Motor neuron (in vitro differentiated cells): Measurements from ENCODE around the gene MGAT4C. TPM values are rescaled to one million over a fixed set of nuclear protein-coding genes. Genes with fewer than 3 reads are reported as not detected.
A peak's percentile ranks its signal among the peaks of the same experiment; 100 is the strongest.
"Not testable (repeated sequence)": the region's sequence is repeated elsewhere in the genome, so short reads cannot be mapped to it uniquely, and the experiment has no call there.

Experiments
- ATAC-seq, 8 experiments: fragments of 200-7000 bp; cut with Tn5 transposase; replicated peaks in 6 of 8; 2 replicates each; pipeline ENCODE4 v1.8.0; 2021; ENCODE audit warnings: mild to moderate bottlenecking in 8 of 8, moderate library complexity in 8 of 8
- H3K27ac ChIP-seq, 2 donors: fragments of 250-450 bp; sonication (Bioruptor Pico); 2 replicates each; pipeline ENCODE4 v1.9.0; 2021; ENCODE audit warnings: antibody characterized with exemption in 2 of 2, mild to moderate bottlenecking in 2 of 2, moderate library complexity in 1 of 2
- H3K4me1 ChIP-seq, 2 donors: fragments of 250-450 bp; sonication (Bioruptor Pico); replicated peaks in 1 of 2; 2 replicates each; pipeline ENCODE4 v1.6.1; 2021; ENCODE audit warnings: antibody characterized with exemption in 2 of 2, mild to moderate bottlenecking in 2 of 2, moderate library complexity in 1 of 2
- H3K4me3 ChIP-seq, 5 donors: fragments of 250-450 bp; sonication (Bioruptor Pico); 2 replicates each; pipeline ENCODE4 v1.9.0; 2021; ENCODE audit warnings: antibody characterized with exemption in 5 of 5, mild to moderate bottlenecking in 5 of 5, moderate library complexity in 4 of 5
- WGBS, 10 experiments: fragments of 450-650 bp; shearing (Covaris generic); methylation state at CpG; one replicate each; pipeline ENCODE4 v1.0.0; 2022; 5-methylcytosine and 5-hydroxymethylcytosine counted together
- in situ Hi-C, 9 experiments: fragments of 400-800 bp; cut with MboI; loops; one replicate each; pipeline ENCODE4 v1.15.0; 2021; ENCODE audit warnings: low sequenced_read_pairs in 9 of 9, low pct_unique_long_range_greater_than_20kb in 2 of 9; ENCODE audit not compliant: unreplicated experiment in 9 of 9
- total RNA-seq, 8 experiments: library from RNA; unstranded; fragments of 300-600 nt; gene quantifications; 2 replicates each; pipeline versions ENCODE4 v1.2.3 to v1.2.4, GENCODE V29; 2022

The MGAT4C gene
- total RNA-seq, 8 experiments from 2014 or later, result 0.31 to 20.4 (median 3.2) TPM

GRCh38 chr12:86148071-86148470, 108.1 kb downstream of the MGAT4C start:
- H3K4me1 ChIP-seq, result no peaks in the 10 kb centered on the region
- H3K27ac ChIP-seq, result no peak overlapping the region
- H3K4me3 ChIP-seq, result no peak overlapping the region
- in situ Hi-C loops, result no loop called here
- ATAC-seq, result no peak
- WGBS, 10 experiments, result 3 to 63% (median 44%) methylated on average over 2 to 3 of the region's 3 CpGs; no CpG with 5 or more reads in 2 of the 10 experiments

- WGBS, 10 experiments, result 10 to 100% (median 83%) methylated on average over 1 to 2 of the region's 2 CpGs; no CpG with 5 or more reads in 1 of the 10 experiments
- no peak overlapping the region for H3K27ac ChIP-seq
- no peak overlapping the region for H3K4me3 ChIP-seq
- no peak for ATAC-seq
- in situ Hi-C loops, result no loop called here
- H3K4me1 ChIP-seq, result no peaks in the 10 kb centered on the region
Measured at GRCh38 chr12:86145156-86145555, 111.0 kb downstream of the MGAT4C start.

GRCh38 chr12:86143162-86143561, 113.0 kb downstream of the MGAT4C start:
- in situ Hi-C loops, result no loop called here
- no peak overlapping the region for H3K27ac ChIP-seq
- 11 to 100% (median 78%) methylated on average over 1 of the region's 1 CpG; no CpG with 5 or more reads in 2 of the 10 experiments for WGBS, 10 experiments

GRCh38 chr12:86139671-86140070, 116.5 kb downstream of the MGAT4C start:
- Histone ChIP-seq H3K4me3 (no peak overlapping the region), H3K4me1 (peaks cover 0 to 16% of the 10 kb centered on the region in 2 donors), H3K27ac (no peak overlapping the region)
- in situ Hi-C loops, result no loop called here
- no peak for ATAC-seq
- WGBS, 10 experiments, result 0 to 100% (median 40%) methylated on average over 1 of the region's 1 CpG; no CpG with 5 or more reads in 2 of the 10 experiments

More at GRCh38 chr12:86143162-86143561, 113.0 kb downstream of the MGAT4C start:
- ATAC-seq, result no peak
- Histone ChIP-seq H3K4me1 (no peaks in the 10 kb centered on the region), H3K4me3 (no peak overlapping the region)

- WGBS, 10 experiments, result 0 to 100% (median 80%) methylated on average over 1 to 2 of the region's 2 CpGs; no CpG with 5 or more reads in 1 of the 10 experiments
- H3K4me3 ChIP-seq, result no peak overlapping the region
- H3K27ac ChIP-seq, result no peak overlapping the region
- H3K4me1 ChIP-seq, result peaks cover 5 to 24% of the 10 kb centered on the region in 2 donors
- no peak for ATAC-seq
- in situ Hi-C loops, result no loop called here
Measured at GRCh38 chr12:86138770-86139169, 117.4 kb downstream of the MGAT4C start.

GRCh38 chr12:86137936-86138335, 118.3 kb downstream of the MGAT4C start:
- in situ Hi-C loops, result no loop called here
- Histone ChIP-seq H3K27ac (no peak overlapping the region), H3K4me1 (peaks cover 5 to 29% of the 10 kb centered on the region in 2 donors), H3K4me3 (no peak overlapping the region)
- WGBS, 10 experiments, result 14 to 90% (median 63%) methylated on average over 1 to 2 of the region's 2 CpGs
- no peak for ATAC-seq

GRCh38 chr12:86134561-86134960, 121.6 kb downstream of the MGAT4C start:
- WGBS, 10 experiments, result 0 to 30% (median 15%) methylated on average over 2 to 3 of the region's 3 CpGs; no CpG with 5 or more reads in 1 of the 10 experiments
- Histone ChIP-seq H3K4me3 (no peak overlapping the region), H3K27ac (no peak overlapping the region), H3K4me1 (peaks cover 5 to 30% of the 10 kb centered on the region in 2 donors)
- in situ Hi-C loops, result no loop called here
- peak in 7 of 8 experiments; percentile 54 to 99 (median 99) for ATAC-seq

- ATAC-seq, H3K27ac ChIP-seq, H3K4me3 ChIP-seq, H3K4me1 ChIP-seq, in situ Hi-C loops: not testable (repeated sequence)
- 20 to 100% (median 100%) methylated on average over 1 of the region's 3 CpGs; no CpG with 5 or more reads in 5 of the 10 experiments for WGBS, 10 experiments
Measured at GRCh38 chr12:86126900-86127299, 129.3 kb downstream of the MGAT4C start.

- ATAC-seq, result no peak
- H3K27ac ChIP-seq, result no peak overlapping the region
- in situ Hi-C loops, result no loop called here
- H3K4me3 ChIP-seq, result no peak overlapping the region
- WGBS, 10 experiments, result 0 to 90% (median 55%) methylated on average over 2 to 3 of the region's 3 CpGs; no CpG with 5 or more reads in 1 of the 10 experiments
- no peaks in the 10 kb centered on the region for H3K4me1 ChIP-seq
Measured at GRCh38 chr12:86122846-86123468, 133.2 kb downstream of the MGAT4C start.

GRCh38 chr12:86118161-86118560, 138.0 kb downstream of the MGAT4C start:
- WGBS, 10 experiments, result 0 to 100% (median 74%) methylated on average over 1 to 2 of the region's 2 CpGs; no CpG with 5 or more reads in 1 of the 10 experiments
- H3K27ac ChIP-seq, result no peak overlapping the region
- no peak for ATAC-seq
- H3K4me3 ChIP-seq, result no peak overlapping the region
- no peaks in the 10 kb centered on the region for H3K4me1 ChIP-seq
- in situ Hi-C loops, result no loop called here

- in situ Hi-C loops, result no loop called here
- Histone ChIP-seq H3K4me1 (no peaks in the 10 kb centered on the region), H3K4me3 (no peak overlapping the region), H3K27ac (no peak overlapping the region)
- ATAC-seq, result no peak
- 0 to 100% (median 85%) methylated on average over 1 of the region's 1 CpG; no CpG with 5 or more reads in 2 of the 10 experiments for WGBS, 10 experiments
Measured at GRCh38 chr12:86117711-86118110, 138.5 kb downstream of the MGAT4C start.

- 13 to 96% (median 83%) methylated on average over 1 to 9 of the region's 9 CpGs for WGBS, 10 experiments
- Histone ChIP-seq H3K27ac (no peak overlapping the region), H3K4me1 (no peaks in the 10 kb centered on the region), H3K4me3 (no peak overlapping the region)
- in situ Hi-C loops, result no loop called here
- no peak for ATAC-seq
Measured at GRCh38 chr12:86104087-86104486, 152.1 kb downstream of the MGAT4C start.

GRCh38 chr12:86097161-86097560, 159.0 kb downstream of the MGAT4C start:
- in situ Hi-C loops, result no loop called here

GRCh38 chr12:86091681-86092080, 164.5 kb downstream of the MGAT4C start:
- H3K4me3 ChIP-seq, result no peak overlapping the region
- 0 to 46% (median 40%) methylated on average over 2 to 3 of the region's 3 CpGs; no CpG with 5 or more reads in 1 of the 10 experiments for WGBS, 10 experiments
- peaks cover 4 to 11% of the 10 kb centered on the region in 2 donors for H3K4me1 ChIP-seq
- ATAC-seq, result no peak
- in situ Hi-C loops, result no loop called here
- no peak overlapping the region for H3K27ac ChIP-seq

More at GRCh38 chr12:86097161-86097560, 159.0 kb downstream of the MGAT4C start:
- H3K4me3 ChIP-seq, result no peak overlapping the region
- H3K27ac ChIP-seq, result no peak overlapping the region
- no peaks in the 10 kb centered on the region for H3K4me1 ChIP-seq
- no peak for ATAC-seq
